Activated naive CD8-positive, alpha-beta T cell treated with anti-CD3 and anti-CD28 coated beads, Interleukin-2, amount 50 U/mL, for 24 hours (primary cell): ENCODE results near the gene GAS6.
"Not testable (repeated sequence)": the region's sequence is repeated elsewhere in the genome, so short reads cannot be mapped to it uniquely, and the experiment has no call there.

Experiments used
- ATAC-seq: fragments of 150-1000 bp; cut with Tn5 transposase; one replicate; pipeline ENCODE4 v1.10.0; 2021
- DNase-seq: peaks from one replicate; pipeline ENCODE4 v3.0.0; 2021
- H3K27ac Mint-ChIP-seq: one replicate; pipeline ENCODE4 v1.8.0; 2021; ENCODE audit warnings: mild to moderate bottlenecking, mixed read lengths
- H3K27me3 Mint-ChIP-seq: one replicate; pipeline ENCODE4 v1.8.0; 2021; ENCODE audit warnings: mixed read lengths
- H3K36me3 Mint-ChIP-seq: one replicate; pipeline ENCODE4 v1.8.0; 2021; ENCODE audit warnings: low read depth, mixed read lengths
- H3K4me1 Mint-ChIP-seq: one replicate; pipeline ENCODE4 v1.8.0; 2021; ENCODE audit warnings: mixed read lengths
- H3K4me3 Mint-ChIP-seq: one replicate; pipeline ENCODE4 v1.8.0; 2021; ENCODE audit warnings: mild to moderate bottlenecking, moderate library complexity, mixed read lengths
- H3K9me3 Mint-ChIP-seq: one replicate; pipeline ENCODE4 v1.8.0; 2021; ENCODE audit warnings: mixed read lengths

The GAS6 gene

GRCh38 chr13:113791226-113791625 is 72.7 kb downstream of the GAS6 start:
- Mint-ChIP-seq H3K9me3 (no peaks in the 10 kb centered on the region), H3K4me3 (no peak overlapping the region), H3K27ac (no peak overlapping the region), H3K36me3 (no peaks in the 10 kb centered on the region), H3K4me1 (no peaks in the 10 kb centered on the region), H3K27me3 (peaks cover 7% of the 10 kb centered on the region)
- no peak for DNase-seq
- no peak for ATAC-seq

GRCh38 chr13:113789931-113790330 is 73.9 kb downstream of the GAS6 start:
- ATAC-seq, H3K36me3 Mint-ChIP-seq, H3K4me3 Mint-ChIP-seq, H3K9me3 Mint-ChIP-seq, DNase-seq, H3K4me1 Mint-ChIP-seq, H3K27me3 Mint-ChIP-seq, H3K27ac Mint-ChIP-seq: not testable (repeated sequence)

GRCh38 chr13:113789167-113789566 is 74.7 kb downstream of the GAS6 start:
- H3K4me1 Mint-ChIP-seq: peaks cover 4% of the 10 kb centered on the region
- H3K27ac Mint-ChIP-seq: no peak overlapping the region
- no peak overlapping the region for H3K4me3 Mint-ChIP-seq

GRCh38 chr13:113788413-113789135 is 75.3 kb downstream of the GAS6 start:
- no peaks in the 10 kb centered on the region for H3K9me3 Mint-ChIP-seq
- no peak for ATAC-seq

More at GRCh38 chr13:113789167-113789566, 74.7 kb downstream of the GAS6 start:
- ATAC-seq: no peak
- no peaks in the 10 kb centered on the region for H3K36me3 Mint-ChIP-seq
- no peak for DNase-seq
- no peaks in the 10 kb centered on the region for H3K9me3 Mint-ChIP-seq
- peaks cover 7% of the 10 kb centered on the region for H3K27me3 Mint-ChIP-seq

GRCh38 chr13:113787694-113788093 is 76.2 kb downstream of the GAS6 start:
- Mint-ChIP-seq H3K27me3 (peaks cover 14% of the 10 kb centered on the region), H3K4me1 (peaks cover 4% of the 10 kb centered on the region), H3K36me3 (no peaks in the 10 kb centered on the region), H3K9me3 (no peaks in the 10 kb centered on the region), H3K4me3 (no peak overlapping the region), H3K27ac (no peak overlapping the region)
- DNase-seq: no peak
- no peak for ATAC-seq

More at GRCh38 chr13:113788413-113789135, 75.3 kb downstream of the GAS6 start:
- H3K4me3 Mint-ChIP-seq: no peak overlapping the region
- no peak overlapping the region for H3K27ac Mint-ChIP-seq
- H3K27me3 Mint-ChIP-seq: peaks cover 8% of the 10 kb centered on the region
- no peak for DNase-seq
- peaks cover 4% of the 10 kb centered on the region for H3K4me1 Mint-ChIP-seq
- H3K36me3 Mint-ChIP-seq: no peaks in the 10 kb centered on the region

GRCh38 chr13:113786262-113786841 is 77.5 kb downstream of the GAS6 start:
- ATAC-seq (no peak), DNase-seq (no peak)
- Mint-ChIP-seq H3K27me3 (peaks cover 14% of the 10 kb centered on the region), H3K9me3 (no peaks in the 10 kb centered on the region), H3K36me3 (no peaks in the 10 kb centered on the region), H3K4me3 (no peak overlapping the region), H3K4me1 (peaks cover 4% of the 10 kb centered on the region), H3K27ac (no peak overlapping the region)

- DNase-seq: peak; percentile 36
- no peaks in the 10 kb centered on the region for H3K9me3 Mint-ChIP-seq
- peak; percentile 31 for ATAC-seq
- H3K36me3 Mint-ChIP-seq: no peaks in the 10 kb centered on the region
- no peak overlapping the region for H3K4me3 Mint-ChIP-seq
- peaks cover 12% of the 10 kb centered on the region for H3K27me3 Mint-ChIP-seq
- H3K4me1 Mint-ChIP-seq: peaks cover 4% of the 10 kb centered on the region
- no peak overlapping the region for H3K27ac Mint-ChIP-seq
Observed at GRCh38 chr13:113785051-113786010, 78.5 kb downstream of the GAS6 start.

- H3K4me3 Mint-ChIP-seq: no peak overlapping the region
Observed at GRCh38 chr13:113784645-113785024, 79.2 kb downstream of the GAS6 start.

GRCh38 chr13:113783966-113784644 is 79.8 kb downstream of the GAS6 start:
- Mint-ChIP-seq H3K27me3 (peaks cover 12% of the 10 kb centered on the region), H3K4me1 (peaks cover 4% of the 10 kb centered on the region), H3K36me3 (no peaks in the 10 kb centered on the region), H3K4me3 (no peak overlapping the region), H3K27ac (no peak overlapping the region), H3K9me3 (no peaks in the 10 kb centered on the region)
- ATAC-seq (no peak), DNase-seq (no peak)

More at GRCh38 chr13:113784645-113785024, 79.2 kb downstream of the GAS6 start:
- Mint-ChIP-seq H3K4me1 (peaks cover 4% of the 10 kb centered on the region), H3K9me3 (no peaks in the 10 kb centered on the region), H3K27ac (no peak overlapping the region), H3K27me3 (peaks cover 12% of the 10 kb centered on the region), H3K36me3 (no peaks in the 10 kb centered on the region)
- ATAC-seq: no peak
- no peak for DNase-seq

- no peak for ATAC-seq
- Mint-ChIP-seq H3K36me3 (no peaks in the 10 kb centered on the region), H3K4me3 (no peak overlapping the region), H3K27me3 (peaks cover 16% of the 10 kb centered on the region), H3K27ac (no peak overlapping the region), H3K9me3 (no peaks in the 10 kb centered on the region), H3K4me1 (peaks cover 4% of the 10 kb centered on the region)
- DNase-seq: no peak
Observed at GRCh38 chr13:113783200-113783881, 80.5 kb downstream of the GAS6 start.

- H3K36me3 Mint-ChIP-seq: no peaks in the 10 kb centered on the region
- H3K4me1 Mint-ChIP-seq: peaks cover 4% of the 10 kb centered on the region
- peaks cover 19% of the 10 kb centered on the region for H3K27me3 Mint-ChIP-seq
- H3K4me3 Mint-ChIP-seq: no peak overlapping the region
- no peaks in the 10 kb centered on the region for H3K9me3 Mint-ChIP-seq
- ATAC-seq (no peak), DNase-seq (no peak)
- no peak overlapping the region for H3K27ac Mint-ChIP-seq
Observed at GRCh38 chr13:113782472-113782871, 81.4 kb downstream of the GAS6 start.

GRCh38 chr13:113781571-113781970 is 82.3 kb downstream of the GAS6 start:
- H3K4me3 Mint-ChIP-seq: no peak overlapping the region
- no peak overlapping the region for H3K27ac Mint-ChIP-seq
- DNase-seq: no peak
- H3K4me1 Mint-ChIP-seq: peaks cover 4% of the 10 kb centered on the region
- ATAC-seq: no peak
- H3K36me3 Mint-ChIP-seq: no peaks in the 10 kb centered on the region
- H3K27me3 Mint-ChIP-seq: peaks cover 25% of the 10 kb centered on the region
- no peaks in the 10 kb centered on the region for H3K9me3 Mint-ChIP-seq

GRCh38 chr13:113777311-113778260 is 86.3 kb downstream of the GAS6 start:
- Mint-ChIP-seq H3K27me3 (peaks cover 18% of the 10 kb centered on the region), H3K4me1 (peaks cover 2% of the 10 kb centered on the region), H3K27ac (no peak overlapping the region), H3K36me3 (no peaks in the 10 kb centered on the region), H3K4me3 (no peak overlapping the region), H3K9me3 (peaks cover 2% of the 10 kb centered on the region)
- ATAC-seq (peak; percentile 28), DNase-seq (no peak)
